ENCODE results near the gene TSC1. TPM values are rescaled to one million over a fixed set of nuclear protein-coding genes. Genes with fewer than 3 reads are reported as not detected.

The TSC1 gene
- total and polyA plus RNA-seq, 2 donors (not counting 3 experiments of a cell fraction or from before 2014, with no cell fraction given): 43.9 to 51.2 TPM

GRCh38 chr9:132908635-132909034 lies 35.8 kb downstream of the TSC1 start:
- BruUV-seq (replicated peaks): no TSS peak
- Histone ChIP-seq H3K4me3 (replicated peaks in 1 of 3; ENCODE audit: insufficient read depth in 1 of 3, low read depth in 1 of 3, low read length in 3 of 3) (no peak overlapping the region), H3K9me1 (replicated peaks; ENCODE audit: control insufficient read depth, extremely low read depth, insufficient read depth, low read length) (no peaks in the 10 kb centered on the region), H3K9ac (replicated peaks; ENCODE audit: extremely low read depth, insufficient read depth, low read length) (no peak overlapping the region), H3K4me1 (ENCODE audit: control insufficient read depth, extremely low read depth, insufficient read depth, low read length) (no peaks in the 10 kb centered on the region), H3K36me3 (ENCODE audit: control insufficient read depth in 2 of 2, extremely low read depth in 1 of 2, insufficient read depth in 2 of 2, low read length in 2 of 2) (peaks cover 18 to 23% of the 10 kb centered on the region in 2 experiments), H2AFZ (ENCODE audit: low read depth, low read length) (no peak overlapping the region), H4K20me1 (replicated peaks; ENCODE audit: control insufficient read depth, extremely low read depth, insufficient read depth, low read length) (no peaks in the 10 kb centered on the region), H3K79me2 (ENCODE audit: control insufficient read depth, insufficient read depth, low read length) (no peaks in the 10 kb centered on the region), H3K4me2 (ENCODE audit: insufficient read depth, low read length) (no peak overlapping the region), H3K9me3 (replicated peaks; ENCODE audit: control insufficient read depth, insufficient read depth, low read length) (no peaks in the 10 kb centered on the region), H3K27me3 (ENCODE audit: control insufficient read depth in 2 of 2, insufficient read depth in 2 of 2, low read length in 2 of 2) (no peaks in the 10 kb centered on the region), H3K27ac (ENCODE audit: insufficient read depth, low read depth, low read length) (no peak overlapping the region)
- ChIA-PET CTCF (interaction anchor here (1.6 to 1.8 kb wide), 2 partner anchors 9 to 65 kb away, joined by 3 read pairs; no protein-coding TSS in a partner anchor), POLR2A (no interaction called here)
- dilution Hi-C loops (cut with MboI; ENCODE audit: extremely low pct_ligation_motif_present, low sequenced_read_pairs): no loop called here
- FAIRE-seq: no peak
- TF ChIP-seq EZH2 (IDR thresholded peaks at IDR 0.05; ENCODE audit: borderline replicate concordance, low read depth, low read length, severe bottlenecking) (no peak), POLR2AphosphoS5 (IDR thresholded peaks at IDR 0.05; ENCODE audit: insufficient read depth, low read depth, low read length) (no peak), GATA2 (IDR thresholded peaks at IDR 0.05; ENCODE audit: insufficient read depth, insufficient read length, low read depth, low read length) (no peak), POLR2A (IDR thresholded peaks at IDR 0.05; ENCODE audit: low read depth, low read length) (no peak), CTCF (IDR thresholded peaks at IDR 0.05; ENCODE audit: extremely low read depth in 1 of 2, insufficient read depth in 1 of 2, low read depth in 1 of 2, low read length in 2 of 2) (no peak), MYC (IDR thresholded peaks at IDR 0.05; ENCODE audit: low read depth, low read length) (no peak), FOS (IDR thresholded peaks at IDR 0.05; ENCODE audit: borderline replicate concordance, insufficient read depth, low read length) (no peak), JUN (IDR thresholded peaks at IDR 0.05; ENCODE audit: borderline replicate concordance, insufficient read depth, insufficient read length, low read depth) (no peak), MAX (IDR thresholded peaks at IDR 0.05; ENCODE audit: insufficient read depth, insufficient read length) (no peak)
- intact Hi-C loops (cut with micrococcal nuclease): no loop called here
- no peak for DNase-seq (ENCODE audit: low read depth, low spot score)
